OCI-LY1 (cell line): ENCODE results near the gene PTCHD1.

ENCODE experiments used
- EZH2 ChIP-seq: fragments of 200-600 bp; sonication (generic), shearing (Covaris generic); IDR thresholded peaks from 2 replicates; pipeline ENCODE4 v1.8.0; 2017; ENCODE audit warnings: borderline replicate concordance, mixed run types, mild to moderate bottlenecking, antibody characterized with exemption, low read length, moderate library complexity, mixed read lengths
- TF ChIP-seq, protein P1 (sequence below): fragments of 200-600 bp; sonication (generic), shearing (Covaris generic); IDR thresholded peaks from 2 replicates; pipeline ENCODE4 v1.5.1; 2017; ENCODE audit warnings: mild to moderate bottlenecking, antibody characterized with exemption, low read length, moderate library complexity, mixed read lengths

DNA sequence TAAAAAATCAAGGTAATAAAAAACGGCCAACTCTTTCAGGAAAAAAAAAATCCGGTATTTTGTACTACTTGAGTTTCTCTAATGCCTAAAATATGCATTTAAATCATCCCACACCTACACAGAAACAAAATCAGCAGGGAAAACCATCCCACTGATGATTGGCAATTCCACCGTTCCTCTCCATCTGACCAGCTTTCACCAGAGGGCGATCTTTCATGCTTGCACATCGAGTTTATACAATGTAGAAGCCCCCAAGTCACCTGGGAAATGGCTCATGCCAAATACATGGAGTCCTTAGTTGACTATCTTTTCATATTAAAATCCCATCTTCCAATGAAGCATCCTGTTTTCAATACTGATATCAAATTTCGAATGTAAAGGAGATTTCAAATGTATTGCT is 69.2 kb downstream of the PTCHD1 start:
- TF ChIP-seq, protein P1, sequence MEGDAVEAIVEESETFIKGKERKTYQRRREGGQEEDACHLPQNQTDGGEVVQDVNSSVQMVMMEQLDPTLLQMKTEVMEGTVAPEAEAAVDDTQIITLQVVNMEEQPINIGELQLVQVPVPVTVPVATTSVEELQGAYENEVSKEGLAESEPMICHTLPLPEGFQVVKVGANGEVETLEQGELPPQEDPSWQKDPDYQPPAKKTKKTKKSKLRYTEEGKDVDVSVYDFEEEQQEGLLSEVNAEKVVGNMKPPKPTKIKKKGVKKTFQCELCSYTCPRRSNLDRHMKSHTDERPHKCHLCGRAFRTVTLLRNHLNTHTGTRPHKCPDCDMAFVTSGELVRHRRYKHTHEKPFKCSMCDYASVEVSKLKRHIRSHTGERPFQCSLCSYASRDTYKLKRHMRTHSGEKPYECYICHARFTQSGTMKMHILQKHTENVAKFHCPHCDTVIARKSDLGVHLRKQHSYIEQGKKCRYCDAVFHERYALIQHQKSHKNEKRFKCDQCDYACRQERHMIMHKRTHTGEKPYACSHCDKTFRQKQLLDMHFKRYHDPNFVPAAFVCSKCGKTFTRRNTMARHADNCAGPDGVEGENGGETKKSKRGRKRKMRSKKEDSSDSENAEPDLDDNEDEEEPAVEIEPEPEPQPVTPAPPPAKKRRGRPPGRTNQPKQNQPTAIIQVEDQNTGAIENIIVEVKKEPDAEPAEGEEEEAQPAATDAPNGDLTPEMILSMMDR, result no peak
- TF ChIP-seq EZH2, result no peak
